Breast epithelium (tissue), 3 donors: ENCODE data around the gene TMEM117.

Experiments used
- POLR2A ChIP-seq: fragments of 450-650 bp; IDR thresholded peaks from one replicate; pipeline ENCODE4 v1.6.1; 2016; ENCODE audit warnings: antibody characterized with exemption, mild to moderate bottlenecking, moderate library complexity
- POLR2AphosphoS5 ChIP-seq, 3 donors: sonication (generic); formaldehyde crosslinking; IDR thresholded peaks; one replicate each; pipeline ENCODE4 v1.6.1; 2017; ENCODE audit warnings: antibody characterized with exemption in 3 of 3
- TF ChIP-seq, protein P1 (sequence below), 3 donors: fragments of 450-650 bp; IDR thresholded peaks; one replicate each; pipeline ENCODE4 v1.5.1; 2016 to 2017; ENCODE audit warnings: antibody characterized with exemption in 3 of 3, mild to moderate bottlenecking in 3 of 3, moderate library complexity in 3 of 3

DNA sequence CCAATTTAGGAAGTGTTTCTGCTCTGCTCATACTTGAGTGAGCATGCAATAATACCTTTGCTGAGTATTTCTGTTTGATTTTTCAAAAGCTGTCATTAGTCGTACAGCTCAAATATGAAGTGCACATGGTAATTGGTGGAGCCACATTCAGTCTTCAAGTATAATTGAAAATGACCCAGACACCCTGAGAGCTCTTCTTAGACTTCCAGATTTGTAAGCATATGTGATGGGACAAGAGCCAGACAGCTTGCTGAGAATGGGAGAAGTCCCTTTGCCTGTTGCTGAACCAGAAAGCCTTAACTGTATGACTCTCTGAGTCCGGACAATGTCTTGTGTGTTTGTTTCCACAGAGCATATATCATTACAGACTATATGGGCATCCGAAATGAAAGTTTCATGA, 307.3 kb downstream of the TMEM117 start:
- TF ChIP-seq, protein P1, sequence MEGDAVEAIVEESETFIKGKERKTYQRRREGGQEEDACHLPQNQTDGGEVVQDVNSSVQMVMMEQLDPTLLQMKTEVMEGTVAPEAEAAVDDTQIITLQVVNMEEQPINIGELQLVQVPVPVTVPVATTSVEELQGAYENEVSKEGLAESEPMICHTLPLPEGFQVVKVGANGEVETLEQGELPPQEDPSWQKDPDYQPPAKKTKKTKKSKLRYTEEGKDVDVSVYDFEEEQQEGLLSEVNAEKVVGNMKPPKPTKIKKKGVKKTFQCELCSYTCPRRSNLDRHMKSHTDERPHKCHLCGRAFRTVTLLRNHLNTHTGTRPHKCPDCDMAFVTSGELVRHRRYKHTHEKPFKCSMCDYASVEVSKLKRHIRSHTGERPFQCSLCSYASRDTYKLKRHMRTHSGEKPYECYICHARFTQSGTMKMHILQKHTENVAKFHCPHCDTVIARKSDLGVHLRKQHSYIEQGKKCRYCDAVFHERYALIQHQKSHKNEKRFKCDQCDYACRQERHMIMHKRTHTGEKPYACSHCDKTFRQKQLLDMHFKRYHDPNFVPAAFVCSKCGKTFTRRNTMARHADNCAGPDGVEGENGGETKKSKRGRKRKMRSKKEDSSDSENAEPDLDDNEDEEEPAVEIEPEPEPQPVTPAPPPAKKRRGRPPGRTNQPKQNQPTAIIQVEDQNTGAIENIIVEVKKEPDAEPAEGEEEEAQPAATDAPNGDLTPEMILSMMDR (IDR thresholded peaks at IDR 0.05), result no peak
- TF ChIP-seq POLR2AphosphoS5 (IDR thresholded peaks at IDR 0.05) (no peak), POLR2A (no peak)
